Measurements from ENCODE around the gene ZNF805. TPM values are rescaled to one million over a fixed set of nuclear protein-coding genes. Genes with fewer than 3 reads are reported as not detected.
"Not testable (repeated sequence)": the region's sequence is repeated elsewhere in the genome, so short reads cannot be mapped to it uniquely, and the experiment has no call there.

The ZNF805 gene
- 16.3 TPM for total RNA-seq
- long read RNA-seq, transcript ZNF805-202 (4 exons, 1,884 nt) = major isoform, 5 of 8 reads
- long read RNA-seq, partial matches to known transcripts = 0 of 8 reads
- long read RNA-seq, other reads (novel, unspliced or antisense) = 3 of 8 reads

- DNase-seq (ENCODE audit: low spot score) = peak; percentile 98
These were observed at the start of gene ZNF805 for GRCh38 chr19:57240311-57241090. TSS of gene ZNF805 (plus strand) at chr19:57240632. CDS start at chr19:57240892, 260 bp downstream.

GRCh38 chr19:57191141-57192076 lies 49.0 kb upstream of the ZNF805 start, which contains the start of gene ZNF264:
TSS of gene ZNF264 (plus strand) at chr19:57191500. CDS start at chr19:57191914, 414 bp downstream.
- DNase-seq (ENCODE audit: low spot score) = peak; percentile 97

- DNase-seq (ENCODE audit: low spot score) = no peak
These were observed 48.4 kb upstream of the ZNF805 start for GRCh38 chr19:57192077-57192420.

- DNase-seq (ENCODE audit: low spot score) = no peak
These were observed 47.4 kb upstream of the ZNF805 start for GRCh38 chr19:57192993-57193392.

- not testable (repeated sequence) for DNase-seq (ENCODE audit: low spot score)
These were observed 42.6 kb upstream of the ZNF805 start for GRCh38 chr19:57197874-57198273.

GRCh38 chr19:57202160-57202559 lies 38.3 kb upstream of the ZNF805 start:
- no peak for DNase-seq (ENCODE audit: low spot score)

- DNase-seq (ENCODE audit: low spot score) = no peak
These were observed 30.1 kb upstream of the ZNF805 start for GRCh38 chr19:57210381-57210780.

GRCh38 chr19:57212109-57212508 lies 28.3 kb upstream of the ZNF805 start:
- no peak for DNase-seq (ENCODE audit: low spot score)

GRCh38 chr19:57227502-57227901 lies 12.9 kb upstream of the ZNF805 start:
- DNase-seq (ENCODE audit: low spot score) = no peak

- no peak for DNase-seq (ENCODE audit: low spot score)
These were observed 8.7 kb upstream of the ZNF805 start for GRCh38 chr19:57231686-57232085.

- DNase-seq (ENCODE audit: low spot score) = no peak
These were observed 7.2 kb upstream of the ZNF805 start for GRCh38 chr19:57233207-57233606.

- no peak for DNase-seq (ENCODE audit: low spot score)
These were observed 486 bp upstream of the ZNF805 start for GRCh38 chr19:57239982-57240310.

GRCh38 chr19:57241176-57241575 lies 744 bp downstream of the ZNF805 start:
- no peak for DNase-seq (ENCODE audit: low spot score)

- no peak for DNase-seq (ENCODE audit: low spot score)
These were observed 2.4 kb downstream of the ZNF805 start for GRCh38 chr19:57242821-57243220.

- no peak for DNase-seq (ENCODE audit: low spot score)
These were observed 4.1 kb downstream of the ZNF805 start for GRCh38 chr19:57244513-57244912.

- DNase-seq (ENCODE audit: low spot score) = no peak
These were observed 4.6 kb downstream of the ZNF805 start for GRCh38 chr19:57245066-57245465.

- DNase-seq (ENCODE audit: low spot score) = no peak
These were observed 5.5 kb downstream of the ZNF805 start for GRCh38 chr19:57245959-57246358.

GRCh38 chr19:57248646-57249045 lies 8.2 kb downstream of the ZNF805 start:
- DNase-seq (ENCODE audit: low spot score) = no peak

GRCh38 chr19:57249329-57249728 lies 8.9 kb downstream of the ZNF805 start:
- no peak for DNase-seq (ENCODE audit: low spot score)

GRCh38 chr19:57253767-57254166 lies 13.3 kb downstream of the ZNF805 start:
- DNase-seq (ENCODE audit: low spot score) = not testable (repeated sequence)

GRCh38 chr19:57262044-57262443 lies 21.6 kb downstream of the ZNF805 start:
- DNase-seq (ENCODE audit: low spot score) = no peak

- no peak for DNase-seq (ENCODE audit: low spot score)
These were observed 22.9 kb downstream of the ZNF805 start for GRCh38 chr19:57263244-57263741.

All from mesenteric fat pad (tissue), 1 donor.